ENCODE measurements around the gene DOCK1. TPM values are rescaled to one million over a fixed set of nuclear protein-coding genes. Genes with fewer than 3 reads are reported as not detected.

DOCK1 gene
- total and polyA plus RNA-seq, 2 donors from 2014 or later: 15.8 to 81.7 TPM

GRCh38 chr10:127408733-127409132, 503.5 kb downstream of the DOCK1 start:
- no peak overlapping the region for H3K9ac ChIP-seq (ENCODE audit: low read length in 3 of 3)
- H3K4me1 ChIP-seq (ENCODE audit: control insufficient read depth in 2 of 3, insufficient read depth in 2 of 3, low read depth in 1 of 3, low read length in 3 of 3): peaks cover 0 to 9% (median 2%) of the 10 kb centered on the region in 3 donors
- H3K4me3 ChIP-seq (ENCODE audit: low read length in 3 of 3): no peak overlapping the region
- FAIRE-seq: no peak
- H3K27ac ChIP-seq (ENCODE audit: low read depth in 2 of 2, low read length in 2 of 2): peak overlapping the region in 1 of 2 donors; percentile 14
- peaks cover 0 to 5% (median 5%) of the 10 kb centered on the region in 3 donors for H3K36me3 ChIP-seq (ENCODE audit: control insufficient read depth in 2 of 3, insufficient read depth in 3 of 3, low read length in 3 of 3)
- no peak for TF ChIP-seq CTCF (IDR thresholded peaks at IDR 0.05; ENCODE audit: borderline replicate concordance, extremely low read depth, insufficient read depth)
- intact Hi-C loops (cut with DNase I): no loop called here
- H3K9me3 ChIP-seq (ENCODE audit: control insufficient read depth in 2 of 3, insufficient read depth in 1 of 3, low read length in 3 of 3): no peaks in the 10 kb centered on the region
- DNase-seq: peak in 1 of 5 donors; percentile 58
- H3K27me3 ChIP-seq (ENCODE audit: control insufficient read depth, insufficient read depth, low read length): no peaks in the 10 kb centered on the region

GRCh38 chr10:127410030-127410429, 504.8 kb downstream of the DOCK1 start:
- TF ChIP-seq CTCF (IDR thresholded peaks at IDR 0.05; ENCODE audit: borderline replicate concordance, extremely low read depth, insufficient read depth): no peak
- intact Hi-C loops (cut with DNase I): no loop called here
- Histone ChIP-seq H3K27ac (ENCODE audit: low read depth in 2 of 2, low read length in 2 of 2) (no peak overlapping the region), H3K27me3 (ENCODE audit: control insufficient read depth, insufficient read depth, low read length) (no peaks in the 10 kb centered on the region), H3K36me3 (ENCODE audit: control insufficient read depth in 2 of 3, insufficient read depth in 3 of 3, low read length in 3 of 3) (peaks cover 0 to 10% (median 5%) of the 10 kb centered on the region in 3 donors), H3K4me1 (ENCODE audit: control insufficient read depth in 2 of 3, insufficient read depth in 2 of 3, low read depth in 1 of 3, low read length in 3 of 3) (peaks cover 0 to 7% (median 2%) of the 10 kb centered on the region in 3 donors), H3K9ac (ENCODE audit: low read length in 3 of 3) (no peak overlapping the region), H3K4me3 (ENCODE audit: low read length in 3 of 3) (no peak overlapping the region), H3K9me3 (ENCODE audit: control insufficient read depth in 2 of 3, insufficient read depth in 1 of 3, low read length in 3 of 3) (no peaks in the 10 kb centered on the region)
- DNase-seq: no peak
- FAIRE-seq: no peak

DNA sequence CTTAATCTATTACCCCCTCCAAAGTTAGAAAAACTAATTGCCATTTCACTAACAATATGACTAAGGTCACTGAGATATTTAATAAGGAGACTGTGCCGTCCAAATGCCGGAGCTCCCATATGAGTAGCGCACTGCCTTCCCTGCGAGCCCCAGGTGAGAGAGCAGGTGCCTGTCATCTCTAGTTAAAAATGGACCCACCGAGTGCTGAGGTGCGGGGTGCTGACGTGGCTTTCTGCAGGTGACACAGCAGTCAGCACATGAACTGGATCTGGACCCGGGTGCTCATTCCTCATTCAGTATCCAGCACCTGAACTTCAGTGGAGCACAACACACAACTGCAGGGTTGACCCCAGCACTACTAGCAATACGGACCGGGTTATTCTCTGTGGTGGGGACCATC, 505.8 kb downstream of the DOCK1 start:
- DNase-seq (no peak), FAIRE-seq (no peak)

More for the DNA sequence above, 505.8 kb downstream of the DOCK1 start:
- H3K4me3 ChIP-seq (ENCODE audit: low read length in 3 of 3): no peak overlapping the region
- H3K36me3 ChIP-seq (ENCODE audit: control insufficient read depth in 2 of 3, insufficient read depth in 3 of 3, low read length in 3 of 3): peaks cover 0 to 15% (median 5%) of the 10 kb centered on the region in 3 donors
- TF ChIP-seq CTCF (IDR thresholded peaks at IDR 0.05; ENCODE audit: borderline replicate concordance, extremely low read depth, insufficient read depth): no peak
- no peaks in the 10 kb centered on the region for H3K9me3 ChIP-seq (ENCODE audit: control insufficient read depth in 2 of 3, insufficient read depth in 1 of 3, low read length in 3 of 3)
- H3K27me3 ChIP-seq (ENCODE audit: control insufficient read depth, insufficient read depth, low read length): no peaks in the 10 kb centered on the region
- no peak overlapping the region for H3K9ac ChIP-seq (ENCODE audit: low read length in 3 of 3)
- intact Hi-C loops (cut with DNase I): no loop called here
- no peaks in the 10 kb centered on the region for H3K4me1 ChIP-seq (ENCODE audit: control insufficient read depth in 2 of 3, insufficient read depth in 2 of 3, low read depth in 1 of 3, low read length in 3 of 3)
- no peak overlapping the region for H3K27ac ChIP-seq (ENCODE audit: low read depth in 2 of 2, low read length in 2 of 2)
